ENCODE data around the gene ATP1B1. TPM values are rescaled to one million over a fixed set of nuclear protein-coding genes. Genes with fewer than 3 reads are reported as not detected.

The ATP1B1 gene
- polyA plus RNA-seq, result 100 to 1,000 TPM; 182 to 240 (median 227) TPM
- long read RNA-seq, donor 1, result 0 reads
- long read RNA-seq, donor 2, transcript ATP1B1-201 (6 exons, 1,883 nt), result major isoform, 9 of 17 reads
- long read RNA-seq, donor 2, partial matches to known transcripts, result 8 of 17 reads
- long read RNA-seq, donor 2, other reads (novel, unspliced or antisense), result 0 of 17 reads
- long read RNA-seq, donor 3, transcript ATP1B1-201 (6 exons, 1,883 nt), result major isoform, 17 of 362 reads
- long read RNA-seq, donor 3, partial matches to known transcripts, result 345 of 362 reads
- long read RNA-seq, donor 3, other reads (novel, unspliced or antisense), result 0 of 362 reads
- long read RNA-seq, donor 4, partial matches to known transcripts, result 0 of 1 reads
- long read RNA-seq, donor 4, other reads (novel, unspliced or antisense), result 0 of 1 reads
- long read RNA-seq, donor 5, partial matches to known transcripts, result 0 of 2 reads
- long read RNA-seq, donor 5, other reads (novel, unspliced or antisense), result 0 of 2 reads
- long read RNA-seq, donor 6, transcript ATP1B1-201 (6 exons, 1,883 nt), result major isoform, 17 of 49 reads
- long read RNA-seq, donor 6, partial matches to known transcripts, result 32 of 49 reads
- long read RNA-seq, donor 6, other reads (novel, unspliced or antisense), result 0 of 49 reads
- long read RNA-seq, donor 7, result 0 reads
- long read RNA-seq, donor 8, partial matches to known transcripts, result 0 of 1 reads
- long read RNA-seq, donor 8, other reads (novel, unspliced or antisense), result 0 of 1 reads
- long read RNA-seq, donor 9, transcript ATP1B1-201 (6 exons, 1,883 nt), result major isoform, 10 of 19 reads
- long read RNA-seq, donor 9, partial matches to known transcripts, result 9 of 19 reads
- long read RNA-seq, donor 9, other reads (novel, unspliced or antisense), result 0 of 19 reads
- long read RNA-seq, donor 10, transcript ATP1B1-201 (6 exons, 1,883 nt), result major isoform, 50 of 95 reads
- long read RNA-seq, donor 10, partial matches to known transcripts, result 45 of 95 reads
- long read RNA-seq, donor 10, other reads (novel, unspliced or antisense), result 0 of 95 reads

- Histone ChIP-seq H3K27ac (ENCODE audit: low read depth in 1 of 3, low read length in 2 of 3) (peak within 1 kb of the TSS; percentile 92 to 99 (median 93)), H3K4me3 (ENCODE audit: low read depth in 1 of 3, low read length in 3 of 3) (peak within 1 kb of the TSS; percentile 79 to 97 (median 81)), H3K9me3 (ENCODE audit: control insufficient read depth in 2 of 2, insufficient read depth in 1 of 2, low read depth in 1 of 2, low read length in 1 of 2) (no peaks in the 10 kb centered on the region), H3K4me1 (ENCODE audit: control insufficient read depth in 3 of 3, insufficient read depth in 2 of 3, low read depth in 1 of 3, low read length in 2 of 3) (peaks cover 3 to 44% (median 5%) of the 10 kb centered on the region in 3 donors), H3K27me3 (ENCODE audit: control insufficient read depth in 3 of 3, insufficient read depth in 3 of 3, low read length in 3 of 3) (no peaks in the 10 kb centered on the region), H3K36me3 (ENCODE audit: control insufficient read depth in 3 of 3, insufficient read depth in 2 of 3, low read depth in 1 of 3, low read length in 3 of 3) (peaks cover 0 to 4% (median 4%) of the 10 kb centered on the region in 3 donors)
- FAIRE-seq (no peak), DNase-seq (peak; percentile 93 to 97)
- 0 to 1% (median 0%) methylated on average over 32 to 100 of the region's 100 CpGs for WGBS, 3 donors
Measured at GRCh38 chr1:169106095-169106920, at the start of gene ATP1B1. ATP1B1 (plus strand) TSS chr1:169106690; CDS start chr1:169106830, 140 bp downstream.

GRCh38 chr1:169059421-169059820 is 47.1 kb upstream of the ATP1B1 start:
- Histone ChIP-seq H3K4me1 (ENCODE audit: control insufficient read depth in 3 of 3, insufficient read depth in 2 of 3, low read depth in 1 of 3, low read length in 2 of 3) (peaks cover 5 to 15% (median 8%) of the 10 kb centered on the region in 3 donors), H3K27me3 (ENCODE audit: control insufficient read depth in 3 of 3, insufficient read depth in 3 of 3, low read length in 3 of 3) (no peaks in the 10 kb centered on the region), H3K4me3 (ENCODE audit: low read depth in 1 of 3, low read length in 3 of 3) (no peak overlapping the region), H3K9me3 (ENCODE audit: control insufficient read depth in 2 of 2, insufficient read depth in 1 of 2, low read depth in 1 of 2, low read length in 1 of 2) (peaks cover 0 to 10% of the 10 kb centered on the region in 2 donors), H3K27ac (ENCODE audit: low read depth in 1 of 3, low read length in 2 of 3) (peak overlapping the region in 1 of 3 donors; percentile 65), H3K36me3 (ENCODE audit: control insufficient read depth in 3 of 3, insufficient read depth in 2 of 3, low read depth in 1 of 3, low read length in 3 of 3) (no peaks in the 10 kb centered on the region)
- FAIRE-seq (no peak), DNase-seq (no peak)
- WGBS, 3 donors, result 85 to 91% (median 88%) methylated on average over 1 of the region's 1 CpG

DNA sequence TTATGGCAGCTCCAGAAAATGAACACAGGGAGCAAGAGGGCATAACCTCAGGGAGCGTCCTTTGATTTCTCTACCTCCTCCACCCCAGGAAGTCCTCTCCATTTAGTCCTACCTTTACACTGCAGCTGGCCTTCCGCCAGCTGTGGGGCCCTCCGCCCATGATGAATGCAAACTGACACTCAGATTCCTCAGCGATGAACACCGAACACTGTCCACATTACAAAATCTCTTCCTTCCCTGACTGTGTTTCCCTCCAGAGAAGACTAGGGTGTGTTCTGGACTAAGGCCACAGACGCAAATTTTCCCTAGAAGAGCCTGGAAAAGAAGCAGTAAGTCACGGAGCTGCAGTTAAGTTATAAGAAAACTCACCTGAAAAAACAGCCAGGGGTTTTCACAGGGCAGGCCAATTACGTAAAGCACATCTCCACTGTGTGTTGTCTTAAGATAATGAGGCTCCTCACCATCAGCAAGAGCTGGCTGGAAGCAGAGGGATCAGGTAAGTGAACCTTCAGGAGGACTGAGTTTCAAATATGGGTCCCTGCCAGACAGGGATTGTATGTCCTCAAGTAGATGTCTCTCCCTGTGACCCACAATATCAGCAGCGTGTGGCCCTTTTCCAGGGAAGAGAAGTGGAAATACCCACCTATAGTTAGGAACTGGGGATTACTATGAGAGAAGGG is 46.3 kb upstream of the ATP1B1 start:
- H3K9me3 ChIP-seq (ENCODE audit: control insufficient read depth in 2 of 2, insufficient read depth in 1 of 2, low read depth in 1 of 2, low read length in 1 of 2), result peaks cover 0 to 10% of the 10 kb centered on the region in 2 donors
- H3K36me3 ChIP-seq (ENCODE audit: control insufficient read depth in 3 of 3, insufficient read depth in 2 of 3, low read depth in 1 of 3, low read length in 3 of 3), result no peaks in the 10 kb centered on the region
- H3K4me1 ChIP-seq (ENCODE audit: control insufficient read depth in 3 of 3, insufficient read depth in 2 of 3, low read depth in 1 of 3, low read length in 2 of 3), result peaks cover 5 to 15% (median 8%) of the 10 kb centered on the region in 3 donors
- DNase-seq, result peak; percentile 61 to 71
- WGBS, 3 donors, result 72 to 81% (median 73%) methylated on average over 9 of the region's 9 CpGs
- peak overlapping the region; percentile 2 to 65 (median 62) for H3K27ac ChIP-seq (ENCODE audit: low read depth in 1 of 3, low read length in 2 of 3)
- no peaks in the 10 kb centered on the region for H3K27me3 ChIP-seq (ENCODE audit: control insufficient read depth in 3 of 3, insufficient read depth in 3 of 3, low read length in 3 of 3)
- H3K4me3 ChIP-seq (ENCODE audit: low read depth in 1 of 3, low read length in 3 of 3), result no peak overlapping the region
- FAIRE-seq, result no peak

GRCh38 chr1:169060919-169061639 is 45.4 kb upstream of the ATP1B1 start:
- peaks cover 2 to 15% (median 8%) of the 10 kb centered on the region in 3 donors for H3K4me1 ChIP-seq (ENCODE audit: control insufficient read depth in 3 of 3, insufficient read depth in 2 of 3, low read depth in 1 of 3, low read length in 2 of 3)
- H3K27me3 ChIP-seq (ENCODE audit: control insufficient read depth in 3 of 3, insufficient read depth in 3 of 3, low read length in 3 of 3), result no peaks in the 10 kb centered on the region
- FAIRE-seq (no peak), DNase-seq (peak; percentile 32 to 62)
- H3K9me3 ChIP-seq (ENCODE audit: control insufficient read depth in 2 of 2, insufficient read depth in 1 of 2, low read depth in 1 of 2, low read length in 1 of 2), result peaks cover 0 to 10% of the 10 kb centered on the region in 2 donors
- H3K4me3 ChIP-seq (ENCODE audit: low read depth in 1 of 3, low read length in 3 of 3), result no peak overlapping the region
- H3K36me3 ChIP-seq (ENCODE audit: control insufficient read depth in 3 of 3, insufficient read depth in 2 of 3, low read depth in 1 of 3, low read length in 3 of 3), result no peaks in the 10 kb centered on the region
- 43 to 66% (median 61%) methylated on average over 4 of the region's 4 CpGs for WGBS, 3 donors
- peak overlapping the region in 1 of 3 donors; percentile 65 for H3K27ac ChIP-seq (ENCODE audit: low read depth in 1 of 3, low read length in 2 of 3)

GRCh38 chr1:169062152-169062551 is 44.3 kb upstream of the ATP1B1 start:
- DNase-seq (no peak), FAIRE-seq (no peak)
- no peak overlapping the region for H3K27ac ChIP-seq (ENCODE audit: low read depth in 1 of 3, low read length in 2 of 3)
- peaks cover 0 to 13% of the 10 kb centered on the region in 2 donors for H3K9me3 ChIP-seq (ENCODE audit: control insufficient read depth in 2 of 2, insufficient read depth in 1 of 2, low read depth in 1 of 2, low read length in 1 of 2)
- no peaks in the 10 kb centered on the region for H3K36me3 ChIP-seq (ENCODE audit: control insufficient read depth in 3 of 3, insufficient read depth in 2 of 3, low read depth in 1 of 3, low read length in 3 of 3)
- H3K4me3 ChIP-seq (ENCODE audit: low read depth in 1 of 3, low read length in 3 of 3), result no peak overlapping the region
- H3K27me3 ChIP-seq (ENCODE audit: control insufficient read depth in 3 of 3, insufficient read depth in 3 of 3, low read length in 3 of 3), result no peaks in the 10 kb centered on the region
- H3K4me1 ChIP-seq (ENCODE audit: control insufficient read depth in 3 of 3, insufficient read depth in 2 of 3, low read depth in 1 of 3, low read length in 2 of 3), result peaks cover 2 to 15% (median 8%) of the 10 kb centered on the region in 3 donors

GRCh38 chr1:169064103-169064502 is 42.4 kb upstream of the ATP1B1 start:
- DNase-seq, result no peak
- H3K4me1 ChIP-seq (ENCODE audit: control insufficient read depth in 3 of 3, insufficient read depth in 2 of 3, low read depth in 1 of 3, low read length in 2 of 3), result peaks cover 2 to 15% (median 8%) of the 10 kb centered on the region in 3 donors
- no peak overlapping the region for H3K4me3 ChIP-seq (ENCODE audit: low read depth in 1 of 3, low read length in 3 of 3)
- H3K27ac ChIP-seq (ENCODE audit: low read depth in 1 of 3, low read length in 2 of 3), result no peak overlapping the region
- H3K36me3 ChIP-seq (ENCODE audit: control insufficient read depth in 3 of 3, insufficient read depth in 2 of 3, low read depth in 1 of 3, low read length in 3 of 3), result no peaks in the 10 kb centered on the region
- 81 to 89% (median 89%) methylated on average over 7 of the region's 7 CpGs for WGBS, 3 donors
- peaks cover 0 to 14% of the 10 kb centered on the region in 2 donors for H3K9me3 ChIP-seq (ENCODE audit: control insufficient read depth in 2 of 2, insufficient read depth in 1 of 2, low read depth in 1 of 2, low read length in 1 of 2)
- H3K27me3 ChIP-seq (ENCODE audit: control insufficient read depth in 3 of 3, insufficient read depth in 3 of 3, low read length in 3 of 3), result no peaks in the 10 kb centered on the region
- FAIRE-seq, result no peak

DNA sequence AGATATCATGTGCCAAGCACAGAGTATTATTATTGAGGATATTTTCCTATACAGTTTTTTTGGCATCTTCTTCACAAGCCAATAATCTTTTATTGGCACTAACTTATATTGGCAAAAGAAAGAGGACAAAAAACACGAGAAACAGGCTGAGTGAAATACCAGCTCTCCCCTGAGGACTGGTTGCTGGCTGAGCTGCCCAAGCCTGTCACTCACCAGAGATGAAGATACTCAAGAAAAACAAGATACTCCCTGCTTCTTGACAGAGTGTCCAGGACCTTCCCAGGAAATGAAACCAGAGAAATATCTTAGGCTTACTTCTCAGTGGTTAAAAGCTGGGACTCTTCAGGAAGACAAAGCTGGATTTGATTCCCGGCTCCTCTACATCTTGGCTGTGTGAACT is 35.9 kb upstream of the ATP1B1 start:
- no peaks in the 10 kb centered on the region for H3K27me3 ChIP-seq (ENCODE audit: control insufficient read depth in 3 of 3, insufficient read depth in 3 of 3, low read length in 3 of 3)
- DNase-seq (no peak), FAIRE-seq (no peak)
- WGBS, 3 donors, result 59 to 64% (median 63%) methylated on average over 2 of the region's 2 CpGs
- H3K4me3 ChIP-seq (ENCODE audit: low read depth in 1 of 3, low read length in 3 of 3), result no peak overlapping the region
- peaks cover 0 to 4% of the 10 kb centered on the region in 2 donors for H3K9me3 ChIP-seq (ENCODE audit: control insufficient read depth in 2 of 2, insufficient read depth in 1 of 2, low read depth in 1 of 2, low read length in 1 of 2)
- H3K27ac ChIP-seq (ENCODE audit: low read depth in 1 of 3, low read length in 2 of 3), result no peak overlapping the region
- H3K4me1 ChIP-seq (ENCODE audit: control insufficient read depth in 3 of 3, insufficient read depth in 2 of 3, low read depth in 1 of 3, low read length in 2 of 3), result no peaks in the 10 kb centered on the region
- no peaks in the 10 kb centered on the region for H3K36me3 ChIP-seq (ENCODE audit: control insufficient read depth in 3 of 3, insufficient read depth in 2 of 3, low read depth in 1 of 3, low read length in 3 of 3)
